ENCODE measurements around the gene GGNBP2.

Gene GGNBP2

GRCh38 chr17:36544307-36545076, at the start of gene GGNBP2:
GGNBP2 (plus strand) TSS chr17:36544919; CDS start chr17:36545725, 806 bp downstream.
- peak; percentile 93 to 96 for DNase-seq
- TF ChIP-seq GATA1 (IDR thresholded peaks at IDR 0.05; ENCODE audit: low read depth, low read length) (no peak), POLR2A (IDR thresholded peaks at IDR 0.05; ENCODE audit: low read length) (peak; percentile 80)

- no peak for DNase-seq
- TF ChIP-seq GATA1 (IDR thresholded peaks at IDR 0.05; ENCODE audit: low read depth, low read length): no peak
- no peak for TF ChIP-seq POLR2A (IDR thresholded peaks at IDR 0.05; ENCODE audit: low read length)
Observed at GRCh38 chr17:36495076-36495578, 49.6 kb upstream of the GGNBP2 start.

GRCh38 chr17:36496018-36496789, 48.5 kb upstream of the GGNBP2 start:
- TF ChIP-seq GATA1 (IDR thresholded peaks at IDR 0.05; ENCODE audit: low read depth, low read length): no peak
- no peak for TF ChIP-seq POLR2A (IDR thresholded peaks at IDR 0.05; ENCODE audit: low read length)

GRCh38 chr17:36498155-36498554, 46.6 kb upstream of the GGNBP2 start:
- DNase-seq: no peak
- TF ChIP-seq GATA1 (IDR thresholded peaks at IDR 0.05; ENCODE audit: low read depth, low read length) (no peak), POLR2A (IDR thresholded peaks at IDR 0.05; ENCODE audit: low read length) (no peak)

More at GRCh38 chr17:36496018-36496789, 48.5 kb upstream of the GGNBP2 start:
- DNase-seq: no peak

- TF ChIP-seq GATA1 (IDR thresholded peaks at IDR 0.05; ENCODE audit: low read depth, low read length): no peak
- TF ChIP-seq POLR2A (IDR thresholded peaks at IDR 0.05; ENCODE audit: low read length): peak; percentile 15
Observed at GRCh38 chr17:36498560-36499300, 46.0 kb upstream of the GGNBP2 start.

GRCh38 chr17:36500745-36501225, 43.9 kb upstream of the GGNBP2 start:
- TF ChIP-seq GATA1 (IDR thresholded peaks at IDR 0.05; ENCODE audit: low read depth, low read length): no peak
- no peak for TF ChIP-seq POLR2A (IDR thresholded peaks at IDR 0.05; ENCODE audit: low read length)
- DNase-seq: no peak

More at GRCh38 chr17:36498560-36499300, 46.0 kb upstream of the GGNBP2 start:
- no peak for DNase-seq

- no peak for TF ChIP-seq GATA1 (IDR thresholded peaks at IDR 0.05; ENCODE audit: low read depth, low read length)
- TF ChIP-seq POLR2A (IDR thresholded peaks at IDR 0.05; ENCODE audit: low read length): no peak
- no peak for DNase-seq
Observed at GRCh38 chr17:36501351-36501750, 43.4 kb upstream of the GGNBP2 start.

- DNase-seq: no peak
- TF ChIP-seq POLR2A (IDR thresholded peaks at IDR 0.05; ENCODE audit: low read length) (no peak), GATA1 (IDR thresholded peaks at IDR 0.05; ENCODE audit: low read depth, low read length) (no peak)
Observed at GRCh38 chr17:36501963-36502362, 42.8 kb upstream of the GGNBP2 start.

GRCh38 chr17:36503456-36504155, 41.1 kb upstream of the GGNBP2 start:
- TF ChIP-seq POLR2A (IDR thresholded peaks at IDR 0.05; ENCODE audit: low read length) (no peak), GATA1 (IDR thresholded peaks at IDR 0.05; ENCODE audit: low read depth, low read length) (no peak)
- DNase-seq: no peak

GRCh38 chr17:36504156-36504545, 40.6 kb upstream of the GGNBP2 start:
- DNase-seq: no peak
- TF ChIP-seq GATA1 (IDR thresholded peaks at IDR 0.05; ENCODE audit: low read depth, low read length) (no peak), POLR2A (IDR thresholded peaks at IDR 0.05; ENCODE audit: low read length) (no peak)

- no peak for DNase-seq
- TF ChIP-seq POLR2A (IDR thresholded peaks at IDR 0.05; ENCODE audit: low read length) (no peak), GATA1 (IDR thresholded peaks at IDR 0.05; ENCODE audit: low read depth, low read length) (no peak)
Observed at GRCh38 chr17:36505171-36505570, 39.5 kb upstream of the GGNBP2 start.

GRCh38 chr17:36506249-36506826, 38.4 kb upstream of the GGNBP2 start:
- DNase-seq: no peak
- no peak for TF ChIP-seq GATA1 (IDR thresholded peaks at IDR 0.05; ENCODE audit: low read depth, low read length)

- TF ChIP-seq POLR2A (IDR thresholded peaks at IDR 0.05; ENCODE audit: low read length) (no peak), GATA1 (IDR thresholded peaks at IDR 0.05; ENCODE audit: low read depth, low read length) (no peak)
- no peak for DNase-seq
Observed at GRCh38 chr17:36506831-36507230, 37.9 kb upstream of the GGNBP2 start.

All from erythroblast (primary cell).